NT2/D1 (cell line): ENCODE results near the gene NOP58.
"Not testable (repeated sequence)": the region's sequence is repeated elsewhere in the genome, so short reads cannot be mapped to it uniquely, and the experiment has no call there.

Experiments used
- DNase-seq: peaks from one replicate; pipeline ENCODE4 v3.0.0-alpha.2; 2011; ENCODE audit warnings: low read depth, low spot score
- H3K27me3 ChIP-seq: 2 replicates; pipeline ENCODE4 v1.6.0; 2011; ENCODE audit warnings: mild to moderate bottlenecking; ENCODE audit not compliant: insufficient read length, insufficient read depth
- H3K36me3 ChIP-seq: 2 replicates; pipeline ENCODE4 v1.6.1; 2011; ENCODE audit warnings: mild to moderate bottlenecking, low read length, mixed read lengths; ENCODE audit not compliant: insufficient read depth, insufficient read length
- H3K4me1 ChIP-seq: 2 replicates; pipeline ENCODE4 v1.5.1; 2011; ENCODE audit not compliant: insufficient read depth, insufficient read length
- H3K4me3 ChIP-seq: 2 replicates; pipeline ENCODE4 v1.5.1; 2011; ENCODE audit warnings: low read depth; ENCODE audit not compliant: insufficient read length
- H3K9ac ChIP-seq: 2 replicates; pipeline ENCODE4 v1.6.0; 2011; ENCODE audit warnings: low read depth; ENCODE audit not compliant: insufficient read length
- H3K9me3 ChIP-seq: 2 replicates; pipeline ENCODE4 v1.5.1; 2011; ENCODE audit warnings: mild to moderate bottlenecking, low read length; ENCODE audit not compliant: insufficient read depth
- SUZ12 ChIP-seq: IDR thresholded peaks from 2 replicates; pipeline ENCODE4 v1.6.1; 2011; ENCODE audit not compliant: insufficient read length, insufficient read depth; ENCODE audit errors: extremely low read depth
- YY1 ChIP-seq: IDR thresholded peaks from 2 replicates; pipeline ENCODE4 v1.6.1; 2011; ENCODE audit not compliant: insufficient read length, insufficient read depth
- ZNF274 ChIP-seq: IDR thresholded peaks from 2 replicates; pipeline ENCODE4 v1.6.1; 2011; ENCODE audit warnings: mild to moderate bottlenecking, low read depth, low read length

NOP58 gene

GRCh38 chr2:202265467-202266277, at the start of gene NOP58:
Gene NOP58 (plus strand): TSS chr2:202265763. CDS start chr2:202265942, 179 bp downstream.
- Histone ChIP-seq H3K4me1 (peaks cover 6% of the 10 kb centered on the region), H3K9ac (peak within 1 kb of the TSS; percentile 100), H3K9me3 (no peaks in the 10 kb centered on the region), H3K27me3 (no peaks in the 10 kb centered on the region), H3K36me3 (peaks cover 20% of the 10 kb centered on the region), H3K4me3 (peak within 1 kb of the TSS; percentile 100)
- peak; percentile 92 for DNase-seq
- TF ChIP-seq ZNF274 (no peak), SUZ12 (no peak), YY1 (peak; percentile 45)

GRCh38 chr2:202221873-202222272, 43.7 kb upstream of the NOP58 start:
- DNase-seq: peak; percentile 11
- H3K36me3 ChIP-seq: peaks cover 40% of the 10 kb centered on the region
- no peaks in the 10 kb centered on the region for H3K27me3 ChIP-seq
- no peak overlapping the region for H3K9ac ChIP-seq
- no peaks in the 10 kb centered on the region for H3K4me1 ChIP-seq
- no peak for TF ChIP-seq SUZ12
- TF ChIP-seq YY1: no peak
- no peak for TF ChIP-seq ZNF274
- H3K9me3 ChIP-seq: no peaks in the 10 kb centered on the region
- H3K4me3 ChIP-seq: no peak overlapping the region

GRCh38 chr2:202237787-202238233, 27.8 kb upstream of the NOP58 start:
- Histone ChIP-seq H3K27me3 (no peaks in the 10 kb centered on the region), H3K4me3 (peak overlapping the region; percentile 94), H3K9ac (peak overlapping the region; percentile 97), H3K36me3 (peaks cover 14% of the 10 kb centered on the region), H3K4me1 (no peaks in the 10 kb centered on the region), H3K9me3 (no peaks in the 10 kb centered on the region)
- DNase-seq: no peak
- TF ChIP-seq ZNF274 (no peak), YY1 (no peak), SUZ12 (no peak)

- Histone ChIP-seq H3K9ac (peak within 1 kb of the TSS; percentile 97), H3K4me3 (peak within 1 kb of the TSS; percentile 94), H3K9me3 (no peaks in the 10 kb centered on the region), H3K36me3 (peaks cover 8% of the 10 kb centered on the region), H3K27me3 (no peaks in the 10 kb centered on the region), H3K4me1 (no peaks in the 10 kb centered on the region)
- DNase-seq: peak; percentile 94
- TF ChIP-seq SUZ12 (no peak), YY1 (no peak), ZNF274 (no peak)
Measured at GRCh38 chr2:202238234-202239197, 27.0 kb upstream of the NOP58 start, which contains the start of gene SUMO1. Gene SUMO1 (minus strand): TSS chr2:202238597. CDS start chr2:202238451, 146 bp downstream.

- H3K27me3 ChIP-seq, H3K9me3 ChIP-seq, H3K9ac ChIP-seq, DNase-seq, H3K4me1 ChIP-seq, H3K4me3 ChIP-seq, H3K36me3 ChIP-seq: not testable (repeated sequence)
Measured at GRCh38 chr2:202247710-202248109, 17.9 kb upstream of the NOP58 start.

- Histone ChIP-seq H3K9me3 (no peaks in the 10 kb centered on the region), H3K27me3 (no peaks in the 10 kb centered on the region), H3K9ac (peak overlapping the region; percentile 14), H3K4me3 (peak overlapping the region; percentile 0), H3K4me1 (peaks cover 3% of the 10 kb centered on the region), H3K36me3 (no peaks in the 10 kb centered on the region)
- peak; percentile 84 for DNase-seq
- no peak for TF ChIP-seq SUZ12
- no peak for TF ChIP-seq ZNF274
- peak; percentile 43 for TF ChIP-seq YY1
Measured at GRCh38 chr2:202249521-202250253, 15.9 kb upstream of the NOP58 start.

GRCh38 chr2:202251494-202251893, 14.1 kb upstream of the NOP58 start:
- Histone ChIP-seq H3K27me3 (no peaks in the 10 kb centered on the region), H3K4me3 (no peak overlapping the region), H3K9ac (no peak overlapping the region), H3K36me3 (no peaks in the 10 kb centered on the region), H3K4me1 (peaks cover 3% of the 10 kb centered on the region), H3K9me3 (no peaks in the 10 kb centered on the region)
- DNase-seq: no peak
- no peak for TF ChIP-seq ZNF274
- no peak for TF ChIP-seq SUZ12
- TF ChIP-seq YY1: no peak
